ENCODE results near the gene MATN3.

MATN3 gene

DNA sequence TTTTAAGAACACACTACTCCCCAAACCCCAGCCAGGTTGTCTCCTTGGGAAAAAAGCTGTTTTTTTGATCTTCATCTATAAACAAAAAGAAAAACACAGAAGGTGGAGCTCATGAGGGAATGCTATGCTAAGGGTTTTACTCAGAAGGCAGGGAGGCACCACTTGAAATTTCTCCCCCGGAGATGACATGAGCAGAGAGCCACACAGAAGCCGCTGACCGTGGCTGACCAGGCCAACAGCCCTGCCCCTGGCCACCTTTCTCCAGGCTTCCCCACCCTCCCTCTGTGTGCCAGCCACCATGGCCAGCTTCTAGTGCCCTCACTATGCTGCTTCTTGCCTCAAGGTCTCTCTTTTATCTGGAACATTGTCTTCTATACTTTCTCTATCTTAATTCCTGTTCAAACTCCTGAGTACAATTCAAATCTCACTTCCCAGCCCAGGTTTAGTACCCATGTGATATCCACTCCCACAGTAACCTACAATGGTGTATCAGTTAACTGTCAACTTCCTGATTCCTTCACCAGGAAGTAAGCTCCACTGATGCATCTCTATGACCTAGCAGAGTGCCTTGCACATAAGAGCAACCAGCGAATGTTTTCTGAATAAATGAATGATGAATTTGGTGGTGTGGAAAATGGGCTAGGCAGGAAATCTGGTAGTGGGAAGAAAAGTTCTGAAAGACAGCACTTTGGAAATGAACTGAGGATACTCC lies 23.6 kb upstream of the MATN3 start:
- H3K27me3 ChIP-seq (ENCODE audit: insufficient read depth, low read length), result no peaks in the 10 kb centered on the region
- H3K4me1 ChIP-seq (ENCODE audit: control insufficient read depth, insufficient read depth, low read length, unreplicated experiment), result peaks cover 7% of the 10 kb centered on the region
- no peak overlapping the region for H3K4me3 ChIP-seq (ENCODE audit: low read depth, low read length)
- H3K27ac ChIP-seq (ENCODE audit: low read depth, low read length), result no peak overlapping the region
- peaks cover 73% of the 10 kb centered on the region for H3K36me3 ChIP-seq (ENCODE audit: insufficient read depth, low read length)
- no peak overlapping the region for H2AFZ ChIP-seq (ENCODE audit: low read length, unreplicated experiment)
- H3K79me2 ChIP-seq (ENCODE audit: control insufficient read depth, insufficient read depth, low read length, unreplicated experiment), result peaks cover 36% of the 10 kb centered on the region

DNA sequence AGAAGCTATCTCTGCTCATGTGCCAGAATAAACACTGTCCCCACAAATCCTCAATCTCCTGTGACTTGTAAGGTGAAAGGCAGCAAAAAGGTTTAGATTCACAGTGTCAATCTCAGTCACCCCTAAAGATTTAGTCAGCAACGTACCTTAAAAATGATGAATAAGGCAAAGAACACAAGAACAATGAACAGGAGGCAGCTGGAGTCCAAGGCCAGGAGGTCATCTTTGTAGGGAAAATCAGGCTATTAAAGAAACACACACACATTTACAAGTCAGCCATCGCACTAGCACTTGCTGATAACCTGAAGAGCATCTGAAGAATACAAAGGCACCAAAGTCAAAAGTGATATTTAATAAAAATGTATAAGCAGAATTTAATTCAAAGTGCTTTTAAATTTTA lies 22.4 kb upstream of the MATN3 start:
- Histone ChIP-seq H3K36me3 (ENCODE audit: insufficient read depth, low read length) (peaks cover 75% of the 10 kb centered on the region), H3K4me1 (ENCODE audit: control insufficient read depth, insufficient read depth, low read length, unreplicated experiment) (no peaks in the 10 kb centered on the region), H3K79me2 (ENCODE audit: control insufficient read depth, insufficient read depth, low read length, unreplicated experiment) (peaks cover 24% of the 10 kb centered on the region), H2AFZ (ENCODE audit: low read length, unreplicated experiment) (no peak overlapping the region), H3K27me3 (ENCODE audit: insufficient read depth, low read length) (no peaks in the 10 kb centered on the region), H3K4me3 (ENCODE audit: low read depth, low read length) (no peak overlapping the region), H3K27ac (ENCODE audit: low read depth, low read length) (no peak overlapping the region)

DNA sequence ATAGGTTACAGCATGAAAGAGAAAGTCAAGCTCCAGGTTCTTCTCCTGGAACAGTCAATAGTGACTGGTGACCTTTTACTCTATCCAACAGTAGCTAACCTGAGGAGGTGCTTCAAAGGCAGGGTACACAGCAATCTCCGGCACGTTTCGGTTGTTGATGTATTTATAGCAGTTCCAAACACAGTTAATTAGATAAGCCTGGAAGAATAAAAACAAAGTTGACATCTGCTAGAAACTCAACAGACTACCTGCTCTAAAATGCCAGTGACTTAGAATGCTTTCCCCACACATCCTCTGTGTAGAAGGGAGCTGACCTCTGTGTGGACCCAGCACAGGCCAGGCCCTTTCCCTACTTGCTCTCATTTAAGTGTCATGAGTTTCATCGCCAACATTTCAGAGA lies 21.8 kb upstream of the MATN3 start:
- H3K79me2 ChIP-seq (ENCODE audit: control insufficient read depth, insufficient read depth, low read length, unreplicated experiment), result peaks cover 23% of the 10 kb centered on the region
- H3K4me3 ChIP-seq (ENCODE audit: low read depth, low read length), result no peak overlapping the region
- H3K27me3 ChIP-seq (ENCODE audit: insufficient read depth, low read length), result no peaks in the 10 kb centered on the region
- no peaks in the 10 kb centered on the region for H3K4me1 ChIP-seq (ENCODE audit: control insufficient read depth, insufficient read depth, low read length, unreplicated experiment)
- no peak overlapping the region for H3K27ac ChIP-seq (ENCODE audit: low read depth, low read length)
- H2AFZ ChIP-seq (ENCODE audit: low read length, unreplicated experiment), result no peak overlapping the region
- H3K36me3 ChIP-seq (ENCODE audit: insufficient read depth, low read length), result peaks cover 76% of the 10 kb centered on the region

DNA sequence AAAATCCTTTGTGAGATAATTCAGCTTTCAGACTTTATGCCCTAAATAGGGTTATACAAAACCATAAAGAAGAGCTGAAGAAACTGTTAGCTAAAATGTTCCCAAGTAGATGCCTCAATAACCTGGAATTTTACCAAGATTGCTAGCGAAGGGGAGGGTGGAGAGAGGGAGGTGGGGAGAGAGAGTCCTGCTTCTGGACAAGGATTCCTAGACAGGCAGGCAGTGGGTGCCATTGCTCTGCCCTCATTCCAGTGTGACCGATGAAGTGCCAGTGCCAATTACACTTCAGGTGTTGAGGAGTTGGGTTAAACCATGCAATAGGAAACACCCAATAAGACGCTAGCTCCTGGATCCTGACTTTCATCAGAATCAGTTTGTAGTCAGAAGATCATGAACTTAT lies 20.9 kb upstream of the MATN3 start:
- no peak overlapping the region for H2AFZ ChIP-seq (ENCODE audit: low read length, unreplicated experiment)
- no peaks in the 10 kb centered on the region for H3K27me3 ChIP-seq (ENCODE audit: insufficient read depth, low read length)
- H3K79me2 ChIP-seq (ENCODE audit: control insufficient read depth, insufficient read depth, low read length, unreplicated experiment), result peaks cover 16% of the 10 kb centered on the region
- H3K4me1 ChIP-seq (ENCODE audit: control insufficient read depth, insufficient read depth, low read length, unreplicated experiment), result no peaks in the 10 kb centered on the region
- H3K36me3 ChIP-seq (ENCODE audit: insufficient read depth, low read length), result peaks cover 79% of the 10 kb centered on the region
- no peak overlapping the region for H3K27ac ChIP-seq (ENCODE audit: low read depth, low read length)
- no peak overlapping the region for H3K4me3 ChIP-seq (ENCODE audit: low read depth, low read length)

DNA sequence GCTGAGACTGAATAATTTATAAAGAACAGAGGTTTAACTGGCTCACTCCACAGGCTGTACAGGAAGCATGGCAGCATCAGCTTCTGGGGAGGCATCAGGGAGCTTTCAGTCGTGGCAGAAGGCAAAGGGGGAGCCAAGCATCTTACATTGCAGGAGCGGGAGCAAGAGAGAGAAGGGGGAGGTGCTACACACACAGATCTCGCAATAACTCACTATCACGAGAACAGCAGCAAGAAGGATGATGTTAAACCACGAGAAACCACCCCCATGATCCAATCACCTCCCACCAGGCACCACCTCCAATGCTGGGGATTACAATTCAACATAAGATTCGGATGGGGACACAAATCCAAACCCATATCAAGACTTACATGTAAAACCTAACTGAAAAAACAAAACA lies 17.8 kb upstream of the MATN3 start:
- Histone ChIP-seq H3K27ac (ENCODE audit: low read depth, low read length) (no peak overlapping the region), H2AFZ (ENCODE audit: low read length, unreplicated experiment) (no peak overlapping the region), H3K4me3 (ENCODE audit: low read depth, low read length) (no peak overlapping the region), H3K79me2 (ENCODE audit: control insufficient read depth, insufficient read depth, low read length, unreplicated experiment) (peaks cover 3% of the 10 kb centered on the region), H3K27me3 (ENCODE audit: insufficient read depth, low read length) (no peaks in the 10 kb centered on the region), H3K36me3 (ENCODE audit: insufficient read depth, low read length) (peaks cover 69% of the 10 kb centered on the region), H3K4me1 (ENCODE audit: control insufficient read depth, insufficient read depth, low read length, unreplicated experiment) (no peaks in the 10 kb centered on the region)

DNA sequence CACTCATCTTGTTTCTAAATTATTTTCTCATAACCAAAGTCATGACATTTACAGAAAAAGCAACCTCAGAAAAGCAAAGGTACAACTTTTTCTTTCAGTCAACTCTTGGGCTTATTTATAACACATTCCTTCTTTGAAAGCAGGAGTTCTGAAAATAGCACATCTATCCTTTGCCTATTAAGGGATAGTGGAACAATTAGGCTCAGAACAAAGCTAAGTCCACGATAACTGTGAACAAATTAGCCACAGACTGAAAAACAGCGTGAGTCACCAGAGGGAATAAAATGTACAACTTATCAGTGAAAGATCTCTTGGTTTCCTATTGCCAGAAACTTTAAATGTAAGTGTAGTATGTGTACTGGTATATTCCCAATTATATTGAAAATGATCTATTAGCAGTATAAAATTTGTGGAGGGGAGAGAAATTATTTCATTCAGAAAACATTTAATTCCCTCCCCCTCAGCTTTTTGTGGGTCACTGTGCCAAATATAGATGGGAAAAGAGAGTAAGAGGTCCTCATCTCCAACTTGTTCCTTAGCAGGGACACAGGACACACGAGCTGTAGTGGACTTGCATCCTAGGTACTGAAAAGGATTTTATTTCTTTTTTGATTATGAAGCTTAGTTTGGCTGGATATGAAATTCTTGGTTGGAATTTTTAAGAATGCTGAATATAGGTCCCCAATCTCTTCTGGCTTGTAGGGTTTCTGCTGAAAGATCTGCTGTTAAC lies 15.4 kb upstream of the MATN3 start:
- peaks cover 58% of the 10 kb centered on the region for H3K36me3 ChIP-seq (ENCODE audit: insufficient read depth, low read length)
- H3K4me3 ChIP-seq (ENCODE audit: low read depth, low read length), result no peak overlapping the region
- H3K27ac ChIP-seq (ENCODE audit: low read depth, low read length), result peak overlapping the region; percentile 25; the same call in 1 of the 2 replicates
- no peaks in the 10 kb centered on the region for H3K4me1 ChIP-seq (ENCODE audit: control insufficient read depth, insufficient read depth, low read length, unreplicated experiment)
- no peak overlapping the region for H2AFZ ChIP-seq (ENCODE audit: low read length, unreplicated experiment)
- peaks cover 3% of the 10 kb centered on the region for H3K79me2 ChIP-seq (ENCODE audit: control insufficient read depth, insufficient read depth, low read length, unreplicated experiment)
- no peaks in the 10 kb centered on the region for H3K27me3 ChIP-seq (ENCODE audit: insufficient read depth, low read length)

DNA sequence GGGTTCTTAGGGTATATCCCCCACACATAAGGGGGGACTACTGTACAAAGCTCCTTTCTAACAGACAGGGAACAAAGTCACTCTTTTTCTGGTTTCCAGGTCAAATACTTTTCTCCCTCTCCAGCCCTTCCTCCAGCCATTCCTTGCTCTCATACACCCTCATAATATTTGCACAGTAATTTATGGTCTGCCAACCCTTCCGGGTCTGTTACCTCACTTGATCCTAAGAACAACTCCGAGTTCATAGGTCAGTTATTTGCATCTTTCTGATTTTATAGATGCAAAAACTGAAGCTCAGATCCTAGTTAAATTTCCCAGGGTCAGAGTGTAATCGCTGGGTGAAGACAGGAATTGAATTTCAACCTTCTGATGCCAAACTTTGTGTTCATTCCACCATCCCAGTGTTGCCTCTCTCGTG lies 14.8 kb upstream of the MATN3 start:
- Histone ChIP-seq H3K4me3 (ENCODE audit: low read depth, low read length) (no peak overlapping the region), H3K27ac (ENCODE audit: low read depth, low read length) (no peak overlapping the region), H3K36me3 (ENCODE audit: insufficient read depth, low read length) (peaks cover 52% of the 10 kb centered on the region), H3K79me2 (ENCODE audit: control insufficient read depth, insufficient read depth, low read length, unreplicated experiment) (peaks cover 3% of the 10 kb centered on the region), H3K4me1 (ENCODE audit: control insufficient read depth, insufficient read depth, low read length, unreplicated experiment) (no peaks in the 10 kb centered on the region), H3K27me3 (ENCODE audit: insufficient read depth, low read length) (no peaks in the 10 kb centered on the region), H2AFZ (ENCODE audit: low read length, unreplicated experiment) (no peak overlapping the region)

DNA sequence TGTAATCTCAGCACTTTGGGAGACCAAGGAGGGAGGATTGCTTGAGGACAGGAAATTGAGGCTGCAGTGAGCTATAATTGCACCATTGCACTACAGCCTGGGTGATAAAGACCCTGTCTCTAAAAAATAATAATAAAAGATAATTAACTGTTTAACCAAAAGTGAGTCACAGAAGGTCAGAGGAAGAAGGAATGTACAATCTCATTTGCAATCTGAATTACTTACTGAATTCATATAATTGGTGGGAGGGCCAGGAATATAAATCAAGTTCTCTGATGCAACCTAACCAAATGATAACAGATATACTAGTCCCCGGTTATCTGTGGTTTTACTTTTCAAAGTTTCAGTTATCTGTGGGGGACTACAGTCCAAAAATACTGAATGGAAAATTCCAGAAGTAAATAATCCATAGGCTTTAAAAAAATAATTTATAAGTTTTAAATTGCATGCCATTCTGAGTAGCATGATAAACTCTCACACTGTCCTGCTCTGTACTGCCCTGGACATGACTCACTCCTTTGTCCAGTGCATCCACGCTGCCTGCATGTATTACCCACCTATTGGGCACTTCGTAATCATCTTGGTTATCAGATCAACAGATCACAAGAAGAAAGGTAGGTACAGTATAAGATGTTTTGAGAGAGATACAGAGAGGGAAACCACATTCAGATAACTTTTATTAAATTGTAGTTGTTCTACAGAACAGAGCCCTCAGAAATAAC lies 12.8 kb upstream of the MATN3 start:
- peaks cover 33% of the 10 kb centered on the region for H3K36me3 ChIP-seq (ENCODE audit: insufficient read depth, low read length)
- peaks cover 3% of the 10 kb centered on the region for H3K79me2 ChIP-seq (ENCODE audit: control insufficient read depth, insufficient read depth, low read length, unreplicated experiment)
- no peak overlapping the region for H2AFZ ChIP-seq (ENCODE audit: low read length, unreplicated experiment)
- H3K27me3 ChIP-seq (ENCODE audit: insufficient read depth, low read length), result no peaks in the 10 kb centered on the region
- H3K4me3 ChIP-seq (ENCODE audit: low read depth, low read length), result no peak overlapping the region
- no peak overlapping the region for H3K27ac ChIP-seq (ENCODE audit: low read depth, low read length)
- H3K4me1 ChIP-seq (ENCODE audit: control insufficient read depth, insufficient read depth, low read length, unreplicated experiment), result no peaks in the 10 kb centered on the region

DNA sequence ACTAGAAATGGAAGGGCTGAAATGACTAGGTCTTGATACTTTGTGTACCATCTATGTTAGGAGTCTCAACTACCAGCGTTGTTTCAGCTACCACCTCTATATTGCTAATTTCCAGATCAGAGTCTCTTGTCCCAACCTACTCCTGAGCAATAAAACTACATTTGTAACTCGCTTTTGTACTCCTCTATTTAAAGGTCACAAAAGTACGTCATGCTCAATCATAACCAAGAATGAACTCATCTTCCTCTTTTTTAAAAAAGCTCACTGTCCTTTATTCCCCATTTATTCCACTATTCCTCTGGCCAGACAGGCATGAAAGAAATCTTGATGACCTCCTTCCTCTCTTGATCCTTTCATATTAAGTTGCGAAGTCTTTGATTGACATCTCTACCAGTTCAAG lies 11.2 kb upstream of the MATN3 start:
- H3K27ac ChIP-seq (ENCODE audit: low read depth, low read length), result no peak overlapping the region
- H3K79me2 ChIP-seq (ENCODE audit: control insufficient read depth, insufficient read depth, low read length, unreplicated experiment), result no peaks in the 10 kb centered on the region
- H3K4me1 ChIP-seq (ENCODE audit: control insufficient read depth, insufficient read depth, low read length, unreplicated experiment), result no peaks in the 10 kb centered on the region
- H3K36me3 ChIP-seq (ENCODE audit: insufficient read depth, low read length), result peaks cover 23% of the 10 kb centered on the region
- H2AFZ ChIP-seq (ENCODE audit: low read length, unreplicated experiment), result no peak overlapping the region
- H3K27me3 ChIP-seq (ENCODE audit: insufficient read depth, low read length), result no peaks in the 10 kb centered on the region
- H3K4me3 ChIP-seq (ENCODE audit: low read depth, low read length), result no peak overlapping the region

DNA sequence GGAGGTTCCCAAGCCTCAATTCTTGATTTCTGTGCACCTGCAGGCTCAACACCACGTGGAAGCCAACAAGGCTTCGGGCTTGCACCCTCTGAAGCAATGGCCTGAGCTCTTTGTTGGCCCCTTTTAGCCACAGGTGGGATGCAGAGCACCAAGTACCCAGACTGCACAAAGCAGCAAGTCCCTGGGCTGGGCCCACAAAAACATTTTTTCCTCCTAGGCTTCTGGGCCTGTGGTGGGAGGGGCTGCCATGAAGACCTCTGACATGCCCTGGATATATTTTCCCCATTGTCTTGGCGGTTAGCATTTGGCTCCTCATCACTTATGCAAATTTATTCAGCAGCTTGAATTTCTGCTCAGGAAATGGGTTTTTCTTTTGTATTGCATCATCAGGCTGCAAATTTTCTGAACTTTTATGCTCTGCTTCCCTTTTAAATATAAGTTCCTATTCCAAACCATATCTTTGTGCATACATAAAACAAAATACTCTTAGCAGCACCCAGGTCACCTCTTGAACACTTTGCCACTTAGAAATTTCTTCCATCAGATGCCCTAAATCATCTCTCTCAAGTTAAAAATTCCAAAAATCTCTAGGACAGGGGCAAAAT lies 9.0 kb upstream of the MATN3 start:
- Histone ChIP-seq H3K79me2 (ENCODE audit: control insufficient read depth, insufficient read depth, low read length, unreplicated experiment) (no peaks in the 10 kb centered on the region), H3K4me1 (ENCODE audit: control insufficient read depth, insufficient read depth, low read length, unreplicated experiment) (no peaks in the 10 kb centered on the region), H3K4me3 (ENCODE audit: low read depth, low read length) (no peak overlapping the region), H3K27me3 (ENCODE audit: insufficient read depth, low read length) (no peaks in the 10 kb centered on the region), H2AFZ (ENCODE audit: low read length, unreplicated experiment) (no peak overlapping the region), H3K36me3 (ENCODE audit: insufficient read depth, low read length) (peaks cover 9% of the 10 kb centered on the region; the same call in 1 of the 2 replicates), H3K27ac (ENCODE audit: low read depth, low read length) (no peak overlapping the region)
